HG03175 (cell line): ENCODE measurements around the gene RNF112.
"Not testable (repeated sequence)": the region's sequence is repeated elsewhere in the genome, so short reads cannot be mapped to it uniquely, and the experiment has no call there.

ENCODE experiments used
- ATAC-seq: cut with Tn5 transposase; IDR thresholded peaks from one replicate; pipeline ENCODE4 v1.9.1; 2021; ENCODE audit warnings: mild to moderate bottlenecking, moderate library complexity; ENCODE audit not compliant: unreplicated experiment

The RNF112 gene

GRCh38 chr17:19442731-19443130, 31.7 kb downstream of the RNF112 start:
- no peak for ATAC-seq

GRCh38 chr17:19443148-19443547, 32.1 kb downstream of the RNF112 start:
- no peak for ATAC-seq

GRCh38 chr17:19445105-19445504, 34.1 kb downstream of the RNF112 start:
- no peak for ATAC-seq

- not testable (repeated sequence) for ATAC-seq
Measured at GRCh38 chr17:19446577-19446976, 35.5 kb downstream of the RNF112 start.

- ATAC-seq, result no peak
Measured at GRCh38 chr17:19447085-19447583, 36.1 kb downstream of the RNF112 start.

- ATAC-seq, result no peak
Measured at GRCh38 chr17:19448341-19449268, 37.6 kb downstream of the RNF112 start.

- no peak for ATAC-seq
Measured at GRCh38 chr17:19449656-19450055, 38.6 kb downstream of the RNF112 start.

- no peak for ATAC-seq
Measured at GRCh38 chr17:19453296-19453695, 42.3 kb downstream of the RNF112 start.

- ATAC-seq, result no peak
Measured at GRCh38 chr17:19454074-19454473, 43.0 kb downstream of the RNF112 start.

GRCh38 chr17:19456016-19456927, 45.2 kb downstream of the RNF112 start:
- no peak for ATAC-seq

GRCh38 chr17:19457046-19457445, 46.0 kb downstream of the RNF112 start:
- ATAC-seq, result no peak

- no peak for ATAC-seq
Measured at GRCh38 chr17:19457830-19458271, 46.8 kb downstream of the RNF112 start.

- ATAC-seq, result not testable (repeated sequence)
Measured at GRCh38 chr17:19458481-19458880, 47.4 kb downstream of the RNF112 start.

GRCh38 chr17:19459018-19459655, 48.1 kb downstream of the RNF112 start:
- not testable (repeated sequence) for ATAC-seq

- ATAC-seq, result no peak
Measured at GRCh38 chr17:19460700-19461099, 49.7 kb downstream of the RNF112 start.

GRCh38 chr17:19461116-19461515, 50.1 kb downstream of the RNF112 start:
- ATAC-seq, result no peak

GRCh38 chr17:19461681-19462080, 50.6 kb downstream of the RNF112 start:
- no peak for ATAC-seq

GRCh38 chr17:19462456-19463035, 51.5 kb downstream of the RNF112 start:
- ATAC-seq, result not testable (repeated sequence)

GRCh38 chr17:19464031-19465026, 53.3 kb downstream of the RNF112 start:
- ATAC-seq, result no peak
